Bronchial epithelial cell (primary cell): ENCODE data around the gene TBC1D22A. TPM values are rescaled to one million over a fixed set of nuclear protein-coding genes. Genes with fewer than 3 reads are reported as not detected.

ENCODE experiments used
- DNase-seq: peaks from one replicate; pipeline ENCODE4 v3.0.0-alpha.2; 2010; ENCODE audit warnings: low read depth
- FAIRE-seq: peaks from 2 replicates; lab custom pipeline; 2011; peaks lifted over from hg19 to GRCh38; lab: Jason Lieb, UNC
- H3K27me3 ChIP-seq: 2 replicates; pipeline ENCODE4 v1.5.1; 2011; ENCODE audit warnings: low read length; ENCODE audit not compliant: control insufficient read depth, insufficient read depth
- H3K36me3 ChIP-seq: 2 replicates; pipeline ENCODE4 v1.5.1; 2011; ENCODE audit warnings: low read length; ENCODE audit not compliant: control insufficient read depth, insufficient read depth
- H3K4me3 ChIP-seq: 2 replicates; pipeline ENCODE4 v1.5.1; 2011; ENCODE audit warnings: mild to moderate bottlenecking, low read depth, low read length, control low read depth
- total RNA-seq: library from RNA; depleted of rRNA; stranded (reverse); fragments of >200 nt; gene quantifications from 2 replicates; pipeline ENCODE4 v1.2.1, GENCODE V29; 2014
- TF ChIP-seq, protein P1 (sequence below): IDR thresholded peaks from 2 replicates; pipeline ENCODE4 v1.5.1; 2011; ENCODE audit warnings: mild to moderate bottlenecking, moderate library complexity, low read length, control low read depth, inconsistent platforms; ENCODE audit not compliant: insufficient read depth, severe bottlenecking

TBC1D22A gene
- total RNA-seq, 1 donor from 2014 or later: 10.0 TPM

DNA sequence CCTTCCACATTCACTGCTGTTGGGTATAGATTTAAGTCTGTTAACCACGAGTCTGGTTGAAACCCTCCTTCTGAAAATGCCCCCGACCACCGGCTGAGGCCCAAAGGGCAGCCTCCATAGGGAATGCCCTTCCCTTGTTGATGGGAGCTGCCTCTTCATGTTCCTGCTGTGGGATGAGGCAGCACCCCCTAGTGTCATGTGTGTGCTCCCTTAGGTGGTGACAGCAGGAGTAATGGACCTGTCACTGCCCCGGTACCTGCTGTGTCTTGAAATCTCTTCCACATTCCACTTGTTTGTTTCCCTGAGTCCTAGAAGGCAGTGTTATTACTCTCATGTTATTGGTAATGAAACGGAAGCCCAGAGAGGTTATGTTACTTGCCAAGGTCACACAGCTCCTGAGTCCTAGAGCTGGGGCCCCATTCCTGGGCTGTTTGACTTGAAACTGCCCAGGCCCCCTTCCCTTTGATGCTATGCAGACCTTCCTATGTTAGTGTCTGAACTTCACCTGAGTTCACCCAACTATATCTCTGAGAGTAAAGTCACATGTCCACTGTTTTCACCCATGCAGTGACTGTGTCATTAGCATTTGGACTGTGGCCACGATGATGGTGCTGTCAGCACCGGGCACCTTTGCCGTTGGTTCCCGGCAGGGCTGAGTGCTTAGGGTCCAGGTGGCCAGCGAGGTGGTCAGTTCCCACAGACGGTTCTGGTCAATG lies 234.3 kb downstream of the TBC1D22A start:
- no peaks in the 10 kb centered on the region for H3K27me3 ChIP-seq
- no peak for FAIRE-seq
- peak; percentile 10 for DNase-seq
- TF ChIP-seq, protein P1, sequence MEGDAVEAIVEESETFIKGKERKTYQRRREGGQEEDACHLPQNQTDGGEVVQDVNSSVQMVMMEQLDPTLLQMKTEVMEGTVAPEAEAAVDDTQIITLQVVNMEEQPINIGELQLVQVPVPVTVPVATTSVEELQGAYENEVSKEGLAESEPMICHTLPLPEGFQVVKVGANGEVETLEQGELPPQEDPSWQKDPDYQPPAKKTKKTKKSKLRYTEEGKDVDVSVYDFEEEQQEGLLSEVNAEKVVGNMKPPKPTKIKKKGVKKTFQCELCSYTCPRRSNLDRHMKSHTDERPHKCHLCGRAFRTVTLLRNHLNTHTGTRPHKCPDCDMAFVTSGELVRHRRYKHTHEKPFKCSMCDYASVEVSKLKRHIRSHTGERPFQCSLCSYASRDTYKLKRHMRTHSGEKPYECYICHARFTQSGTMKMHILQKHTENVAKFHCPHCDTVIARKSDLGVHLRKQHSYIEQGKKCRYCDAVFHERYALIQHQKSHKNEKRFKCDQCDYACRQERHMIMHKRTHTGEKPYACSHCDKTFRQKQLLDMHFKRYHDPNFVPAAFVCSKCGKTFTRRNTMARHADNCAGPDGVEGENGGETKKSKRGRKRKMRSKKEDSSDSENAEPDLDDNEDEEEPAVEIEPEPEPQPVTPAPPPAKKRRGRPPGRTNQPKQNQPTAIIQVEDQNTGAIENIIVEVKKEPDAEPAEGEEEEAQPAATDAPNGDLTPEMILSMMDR: peak; percentile 38
- peaks cover 9% of the 10 kb centered on the region for H3K36me3 ChIP-seq
- H3K4me3 ChIP-seq: no peak overlapping the region

DNA sequence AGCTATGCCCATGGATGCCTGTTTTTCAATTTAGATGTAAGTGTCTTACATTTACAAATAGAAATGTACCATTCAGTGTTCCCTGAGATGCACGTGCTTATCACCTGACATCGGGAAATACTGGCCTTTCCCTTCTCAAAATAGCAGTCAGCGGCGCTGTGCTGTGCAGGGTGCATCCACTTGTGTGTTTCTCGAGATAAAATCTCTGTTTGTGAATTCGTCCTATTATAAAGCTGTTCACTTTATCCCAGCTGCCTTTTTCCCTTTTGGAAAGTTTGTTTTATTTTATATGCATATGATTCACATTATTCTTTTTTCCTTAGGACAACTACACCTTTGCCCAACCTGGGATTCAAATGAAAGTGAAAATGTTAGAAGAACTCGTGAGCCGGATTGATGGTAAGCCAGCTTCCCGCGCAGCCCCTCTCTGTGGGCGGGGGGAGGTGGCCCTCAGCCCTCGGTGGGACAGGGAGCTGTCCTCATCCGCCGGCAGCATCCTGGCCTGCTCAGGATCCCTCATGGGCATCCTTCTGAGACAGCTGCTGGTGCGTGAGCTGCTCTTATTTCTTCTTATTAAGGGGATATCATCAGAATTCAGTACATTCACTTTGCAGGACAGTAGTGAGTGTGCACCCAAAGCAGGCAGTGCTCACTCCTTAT lies 235.0 kb downstream of the TBC1D22A start:
- TF ChIP-seq, protein P1: no peak

DNA sequence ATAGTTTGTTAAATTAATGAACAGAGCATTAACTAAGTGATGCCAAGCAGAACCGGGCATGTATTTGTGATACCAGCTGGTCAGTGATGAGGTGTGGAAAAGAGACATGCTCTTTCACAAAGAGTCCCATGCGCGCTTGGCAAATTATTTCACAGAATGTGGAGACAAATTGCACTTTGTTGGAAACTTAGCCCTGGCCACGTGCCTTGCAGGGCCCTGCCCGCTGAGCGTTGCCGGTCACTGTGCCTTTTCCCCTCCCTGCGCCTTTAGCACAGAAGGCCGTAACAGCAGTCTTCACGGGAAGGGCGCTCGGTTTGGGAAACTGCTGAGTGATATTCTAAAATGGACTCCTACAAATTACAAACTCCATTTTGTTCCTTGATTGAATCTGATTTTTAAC lies 235.9 kb downstream of the TBC1D22A start:
- FAIRE-seq (no peak), DNase-seq (no peak)

More for the DNA sequence above, 235.0 kb downstream of the TBC1D22A start:
- peaks cover 7% of the 10 kb centered on the region for H3K36me3 ChIP-seq
- FAIRE-seq (no peak), DNase-seq (no peak)
- H3K27me3 ChIP-seq: no peaks in the 10 kb centered on the region
- H3K4me3 ChIP-seq: no peak overlapping the region

DNA sequence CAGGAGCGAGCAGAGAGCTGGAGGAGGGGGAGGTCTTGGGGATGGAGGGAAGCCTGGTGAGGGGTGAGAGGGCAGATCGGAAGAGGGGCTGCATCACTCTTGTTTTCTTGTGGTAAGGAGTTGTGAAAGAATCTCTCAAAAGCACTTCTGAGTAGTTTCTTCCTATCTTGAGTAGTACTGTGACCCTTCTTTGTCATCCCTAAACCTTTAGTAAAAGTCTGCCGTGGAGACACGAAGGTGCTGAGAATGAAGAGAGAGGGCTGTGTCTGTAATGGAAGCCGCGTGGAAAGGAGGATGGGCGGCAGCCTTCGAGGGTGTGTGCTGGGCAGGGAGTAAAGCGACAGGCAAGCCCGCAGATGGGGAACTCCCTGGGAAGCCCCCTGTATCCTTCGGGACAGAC lies 237.8 kb downstream of the TBC1D22A start:
- no peak for FAIRE-seq
- Histone ChIP-seq H3K27me3 (no peaks in the 10 kb centered on the region), H3K4me3 (no peak overlapping the region), H3K36me3 (peaks cover 7% of the 10 kb centered on the region)
- TF ChIP-seq, protein P1: no peak
- DNase-seq: no peak

More for the DNA sequence above, 235.9 kb downstream of the TBC1D22A start:
- peaks cover 7% of the 10 kb centered on the region for H3K36me3 ChIP-seq
- TF ChIP-seq, protein P1: no peak
- no peak overlapping the region for H3K4me3 ChIP-seq
- H3K27me3 ChIP-seq: no peaks in the 10 kb centered on the region

DNA sequence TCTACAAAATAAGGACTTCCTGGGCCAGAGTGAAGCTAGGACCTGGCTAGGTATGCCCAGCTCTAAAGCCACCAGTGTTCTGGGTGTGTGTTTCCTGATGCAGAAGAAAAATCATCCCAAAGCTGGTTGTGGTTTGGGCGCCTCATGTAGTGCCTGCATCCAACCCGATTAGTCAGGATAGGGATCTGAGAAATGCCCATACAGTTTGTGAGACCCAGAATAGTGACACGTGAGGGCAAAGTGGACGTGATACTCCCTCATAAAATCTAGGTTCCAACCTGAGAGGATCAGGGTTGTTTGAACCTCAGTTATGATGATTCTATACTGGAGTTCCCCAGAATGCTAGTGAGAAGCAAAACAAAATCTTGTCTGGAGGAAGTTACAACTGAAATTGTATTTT lies 238.4 kb downstream of the TBC1D22A start:
- H3K27me3 ChIP-seq: no peaks in the 10 kb centered on the region
- TF ChIP-seq, protein P1: no peak
- no peak for DNase-seq
- FAIRE-seq: no peak
- H3K4me3 ChIP-seq: no peak overlapping the region
- peaks cover 4% of the 10 kb centered on the region for H3K36me3 ChIP-seq

DNA sequence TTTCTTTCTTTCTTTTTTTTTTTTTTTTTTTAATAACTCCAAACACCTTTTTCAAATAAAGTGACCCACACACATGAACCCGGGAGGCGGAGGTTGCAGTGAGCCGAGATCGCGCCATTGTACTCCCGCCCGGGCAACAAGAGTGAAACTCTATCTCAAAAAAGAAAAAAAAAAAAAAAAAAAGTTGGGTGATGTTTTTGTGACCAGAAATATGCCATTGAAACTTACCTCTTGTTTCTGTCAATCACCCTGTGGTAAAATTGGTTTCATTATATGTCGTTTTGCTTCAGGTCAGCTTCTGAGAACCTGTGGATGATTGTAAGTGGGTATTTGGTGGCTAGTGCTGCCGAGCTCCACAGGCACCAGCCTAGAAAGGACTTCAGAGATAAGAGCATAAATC lies 238.8 kb downstream of the TBC1D22A start:
- FAIRE-seq (no peak), DNase-seq (no peak)
- no peak overlapping the region for H3K4me3 ChIP-seq
- H3K27me3 ChIP-seq: no peaks in the 10 kb centered on the region
- H3K36me3 ChIP-seq: peaks cover 2% of the 10 kb centered on the region
- TF ChIP-seq, protein P1: no peak
